HL-60 (cell line): Measurements from ENCODE around the gene PRKCE.

Source experiments
- CTCF ChIP-seq: IDR thresholded peaks from one replicate; pipeline ENCODE4 v1.5.1; 2011; ENCODE audit warnings: low read length, control low read depth, inconsistent platforms; ENCODE audit not compliant: insufficient read depth
- POLR2AphosphoS5 ChIP-seq: IDR thresholded peaks from 2 replicates; pipeline ENCODE4 v1.6.1; 2012; ENCODE audit warnings: low read depth
- SPI1 ChIP-seq: IDR thresholded peaks from 2 replicates; pipeline ENCODE4 v1.6.1; 2012; ENCODE audit warnings: low read depth, mild to moderate bottlenecking, borderline replicate concordance
- TF ChIP-seq, protein P1 (sequence below): IDR thresholded peaks from 2 replicates; pipeline ENCODE4 v1.6.1; 2012; ENCODE audit warnings: low read depth; ENCODE audit not compliant: insufficient replicate concordance

- peak; percentile 54 for TF ChIP-seq CTCF
- TF ChIP-seq POLR2AphosphoS5 = no peak
- TF ChIP-seq, protein P1, sequence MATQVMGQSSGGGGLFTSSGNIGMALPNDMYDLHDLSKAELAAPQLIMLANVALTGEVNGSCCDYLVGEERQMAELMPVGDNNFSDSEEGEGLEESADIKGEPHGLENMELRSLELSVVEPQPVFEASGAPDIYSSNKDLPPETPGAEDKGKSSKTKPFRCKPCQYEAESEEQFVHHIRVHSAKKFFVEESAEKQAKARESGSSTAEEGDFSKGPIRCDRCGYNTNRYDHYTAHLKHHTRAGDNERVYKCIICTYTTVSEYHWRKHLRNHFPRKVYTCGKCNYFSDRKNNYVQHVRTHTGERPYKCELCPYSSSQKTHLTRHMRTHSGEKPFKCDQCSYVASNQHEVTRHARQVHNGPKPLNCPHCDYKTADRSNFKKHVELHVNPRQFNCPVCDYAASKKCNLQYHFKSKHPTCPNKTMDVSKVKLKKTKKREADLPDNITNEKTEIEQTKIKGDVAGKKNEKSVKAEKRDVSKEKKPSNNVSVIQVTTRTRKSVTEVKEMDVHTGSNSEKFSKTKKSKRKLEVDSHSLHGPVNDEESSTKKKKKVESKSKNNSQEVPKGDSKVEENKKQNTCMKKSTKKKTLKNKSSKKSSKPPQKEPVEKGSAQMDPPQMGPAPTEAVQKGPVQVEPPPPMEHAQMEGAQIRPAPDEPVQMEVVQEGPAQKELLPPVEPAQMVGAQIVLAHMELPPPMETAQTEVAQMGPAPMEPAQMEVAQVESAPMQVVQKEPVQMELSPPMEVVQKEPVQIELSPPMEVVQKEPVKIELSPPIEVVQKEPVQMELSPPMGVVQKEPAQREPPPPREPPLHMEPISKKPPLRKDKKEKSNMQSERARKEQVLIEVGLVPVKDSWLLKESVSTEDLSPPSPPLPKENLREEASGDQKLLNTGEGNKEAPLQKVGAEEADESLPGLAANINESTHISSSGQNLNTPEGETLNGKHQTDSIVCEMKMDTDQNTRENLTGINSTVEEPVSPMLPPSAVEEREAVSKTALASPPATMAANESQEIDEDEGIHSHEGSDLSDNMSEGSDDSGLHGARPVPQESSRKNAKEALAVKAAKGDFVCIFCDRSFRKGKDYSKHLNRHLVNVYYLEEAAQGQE = no peak
- no peak for TF ChIP-seq SPI1
Observed at GRCh38 chr2:45643543-45644542, 7.6 kb upstream of the PRKCE start.
